Astrocyte (in vitro differentiated cells and primary cell): ENCODE data around the gene TEPSIN.

Source experiments
- EZH2 ChIP-seq: IDR thresholded peaks from 2 replicates; pipeline ENCODE4 v1.6.1; 2012; ENCODE audit warnings: mild to moderate bottlenecking, low read length, inconsistent platforms; ENCODE audit not compliant: insufficient read depth
- TF ChIP-seq, protein P1 (sequence below): IDR thresholded peaks from 2 replicates; pipeline ENCODE4 v1.5.1; 2011; ENCODE audit warnings: low read depth, mild to moderate bottlenecking, inconsistent platforms, low read length, moderate library complexity; ENCODE audit not compliant: insufficient read depth

DNA sequence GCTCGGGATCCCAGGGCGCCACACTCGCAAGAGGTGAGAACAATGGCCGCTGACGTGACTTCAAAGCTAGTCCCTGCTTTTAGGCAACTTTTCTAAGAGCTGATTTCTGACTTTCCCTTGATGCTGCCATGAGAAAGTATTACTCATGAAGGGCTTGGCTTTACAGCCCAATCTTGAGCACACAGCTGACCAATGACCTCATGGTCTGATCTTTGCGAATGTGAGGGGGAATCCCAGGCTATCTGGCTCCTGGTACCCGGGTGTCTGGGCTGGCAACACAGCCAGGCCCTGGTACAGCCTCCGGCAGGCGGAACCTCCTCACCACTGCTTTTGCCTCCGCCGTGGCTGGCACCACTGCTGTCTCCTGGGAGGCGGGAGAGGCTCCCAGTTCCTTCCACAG, 17.8 kb upstream of the TEPSIN start:
- TF ChIP-seq, protein P1, sequence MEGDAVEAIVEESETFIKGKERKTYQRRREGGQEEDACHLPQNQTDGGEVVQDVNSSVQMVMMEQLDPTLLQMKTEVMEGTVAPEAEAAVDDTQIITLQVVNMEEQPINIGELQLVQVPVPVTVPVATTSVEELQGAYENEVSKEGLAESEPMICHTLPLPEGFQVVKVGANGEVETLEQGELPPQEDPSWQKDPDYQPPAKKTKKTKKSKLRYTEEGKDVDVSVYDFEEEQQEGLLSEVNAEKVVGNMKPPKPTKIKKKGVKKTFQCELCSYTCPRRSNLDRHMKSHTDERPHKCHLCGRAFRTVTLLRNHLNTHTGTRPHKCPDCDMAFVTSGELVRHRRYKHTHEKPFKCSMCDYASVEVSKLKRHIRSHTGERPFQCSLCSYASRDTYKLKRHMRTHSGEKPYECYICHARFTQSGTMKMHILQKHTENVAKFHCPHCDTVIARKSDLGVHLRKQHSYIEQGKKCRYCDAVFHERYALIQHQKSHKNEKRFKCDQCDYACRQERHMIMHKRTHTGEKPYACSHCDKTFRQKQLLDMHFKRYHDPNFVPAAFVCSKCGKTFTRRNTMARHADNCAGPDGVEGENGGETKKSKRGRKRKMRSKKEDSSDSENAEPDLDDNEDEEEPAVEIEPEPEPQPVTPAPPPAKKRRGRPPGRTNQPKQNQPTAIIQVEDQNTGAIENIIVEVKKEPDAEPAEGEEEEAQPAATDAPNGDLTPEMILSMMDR = no peak
- TF ChIP-seq EZH2 = no peak
